Coronary artery (tissue), 2 donors: ENCODE data around the gene WBP1L.
A peak's percentile ranks its signal among the peaks of the same experiment; 100 is the strongest.
"Not testable (repeated sequence)": the region's sequence is repeated elsewhere in the genome, so short reads cannot be mapped to it uniquely, and the experiment has no call there.

Experiments
- DNase-seq: peaks from one replicate; pipeline ENCODE4 v3.0.0-alpha.2; 2017; ENCODE audit warnings: low spot score
- H3K27ac ChIP-seq, 2 donors: fragments of 200-600 bp; sonication (generic); one replicate each; pipeline ENCODE4 v1.5.1; 2016 to 2019
- H3K4me3 ChIP-seq: fragments of 200-600 bp; sonication (generic); 2 replicates; pipeline ENCODE4 v1.5.1; 2016; ENCODE audit warnings: mild to moderate bottlenecking, moderate library complexity
- CTCF ChIP-seq: fragments of 200-600 bp; sonication (generic); IDR thresholded peaks from one replicate; pipeline ENCODE4 v1.5.1; 2019; ENCODE audit warnings: antibody characterized with exemption

Gene WBP1L

GRCh38 chr10:102735065-102735562 lies 8.6 kb upstream of the WBP1L start:
- Histone ChIP-seq H3K27ac (peak overlapping the region in 1 of 2 donors; percentile 62), H3K4me3 (no peak overlapping the region)
- DNase-seq: no peak
- TF ChIP-seq CTCF: no peak

GRCh38 chr10:102738692-102739121 lies 5.0 kb upstream of the WBP1L start:
- H3K27ac ChIP-seq: peak overlapping the region in 1 of 2 donors; percentile 21
- DNase-seq: no peak
- no peak for TF ChIP-seq CTCF

GRCh38 chr10:102740229-102740628 lies 3.5 kb upstream of the WBP1L start:
- H3K4me3 ChIP-seq: no peak overlapping the region
- H3K27ac ChIP-seq: no peak overlapping the region
- no peak for DNase-seq
- no peak for TF ChIP-seq CTCF

More at GRCh38 chr10:102738692-102739121, 5.0 kb upstream of the WBP1L start:
- no peak overlapping the region for H3K4me3 ChIP-seq

- no peak overlapping the region for H3K27ac ChIP-seq
- TF ChIP-seq CTCF: no peak
- no peak for DNase-seq
Observed at GRCh38 chr10:102741726-102742237, 2.0 kb upstream of the WBP1L start.

GRCh38 chr10:102742313-102742712 lies 1.4 kb upstream of the WBP1L start:
- not testable (repeated sequence) for DNase-seq, H3K27ac ChIP-seq, H3K4me3 ChIP-seq

More at GRCh38 chr10:102741726-102742237, 2.0 kb upstream of the WBP1L start:
- H3K4me3 ChIP-seq: no peak overlapping the region

- DNase-seq: no peak
- H3K4me3 ChIP-seq: peak overlapping the region; percentile 99
- TF ChIP-seq CTCF: no peak
- no peak overlapping the region for H3K27ac ChIP-seq
Observed at GRCh38 chr10:102743078-102743587, 615 bp upstream of the WBP1L start.

GRCh38 chr10:102744374-102745051 lies 765 bp downstream of the WBP1L start:
- Histone ChIP-seq H3K4me3 (peak overlapping the region; percentile 99), H3K27ac (peak overlapping the region; percentile 97 to 100)
- TF ChIP-seq CTCF: no peak
- DNase-seq: no peak
